Smooth muscle cell of the brain vasculature (primary cell): ENCODE measurements around the gene CHAC1.

Experiments
- DNase-seq: peaks from one replicate; pipeline ENCODE4 v3.0.0-alpha.2; 2012; ENCODE audit warnings: low read depth, low spot score

The CHAC1 gene

DNA sequence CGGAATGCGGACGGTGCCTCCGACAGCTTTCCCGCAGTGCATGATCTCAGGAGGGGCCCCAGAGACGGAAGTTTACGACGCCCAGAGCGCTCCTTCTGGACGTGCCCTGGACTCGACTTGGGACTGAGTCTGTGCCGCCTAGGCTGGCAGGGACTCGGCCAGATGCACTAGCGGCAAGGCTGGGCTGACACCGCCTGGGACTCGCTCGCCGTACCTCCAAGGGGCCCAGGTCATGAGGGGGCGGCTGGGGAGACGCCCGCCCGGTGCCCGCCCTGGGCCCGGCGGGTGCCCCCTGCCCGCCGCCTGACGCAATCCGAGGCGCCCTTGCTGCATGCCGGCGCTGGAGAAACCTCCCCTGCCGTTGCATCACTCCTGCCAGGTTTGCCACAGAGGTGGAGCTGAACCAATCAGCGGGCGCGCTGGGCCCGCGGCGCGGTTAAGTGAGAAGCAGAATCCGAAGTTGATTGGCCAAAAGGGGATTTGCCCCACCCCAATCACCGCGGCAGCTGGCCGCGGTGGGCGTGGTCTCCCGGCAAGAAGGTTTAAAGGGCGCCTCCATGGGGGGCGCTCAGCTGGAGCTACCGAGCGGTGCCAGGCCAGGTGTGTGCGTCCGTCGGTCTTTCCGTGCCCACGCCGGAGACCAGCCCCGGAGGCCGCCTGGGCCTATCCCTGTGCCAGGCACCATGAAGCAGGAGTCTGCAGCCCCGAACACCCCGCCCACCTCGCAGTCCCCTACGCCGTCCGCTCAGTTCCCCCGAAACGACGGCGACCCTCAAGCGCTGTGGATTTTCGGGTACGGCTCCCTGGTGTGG, at the start of gene CHAC1:
Gene CHAC1, plus strand, starts transcription at position 571 of the 812 bp plus-strand sequence. Its CDS starts 113 bp downstream, at position 684.
- peak; percentile 82 for DNase-seq

- no peak for DNase-seq
Measured at GRCh38 chr15:40904552-40905201, 48.6 kb upstream of the CHAC1 start.

DNA sequence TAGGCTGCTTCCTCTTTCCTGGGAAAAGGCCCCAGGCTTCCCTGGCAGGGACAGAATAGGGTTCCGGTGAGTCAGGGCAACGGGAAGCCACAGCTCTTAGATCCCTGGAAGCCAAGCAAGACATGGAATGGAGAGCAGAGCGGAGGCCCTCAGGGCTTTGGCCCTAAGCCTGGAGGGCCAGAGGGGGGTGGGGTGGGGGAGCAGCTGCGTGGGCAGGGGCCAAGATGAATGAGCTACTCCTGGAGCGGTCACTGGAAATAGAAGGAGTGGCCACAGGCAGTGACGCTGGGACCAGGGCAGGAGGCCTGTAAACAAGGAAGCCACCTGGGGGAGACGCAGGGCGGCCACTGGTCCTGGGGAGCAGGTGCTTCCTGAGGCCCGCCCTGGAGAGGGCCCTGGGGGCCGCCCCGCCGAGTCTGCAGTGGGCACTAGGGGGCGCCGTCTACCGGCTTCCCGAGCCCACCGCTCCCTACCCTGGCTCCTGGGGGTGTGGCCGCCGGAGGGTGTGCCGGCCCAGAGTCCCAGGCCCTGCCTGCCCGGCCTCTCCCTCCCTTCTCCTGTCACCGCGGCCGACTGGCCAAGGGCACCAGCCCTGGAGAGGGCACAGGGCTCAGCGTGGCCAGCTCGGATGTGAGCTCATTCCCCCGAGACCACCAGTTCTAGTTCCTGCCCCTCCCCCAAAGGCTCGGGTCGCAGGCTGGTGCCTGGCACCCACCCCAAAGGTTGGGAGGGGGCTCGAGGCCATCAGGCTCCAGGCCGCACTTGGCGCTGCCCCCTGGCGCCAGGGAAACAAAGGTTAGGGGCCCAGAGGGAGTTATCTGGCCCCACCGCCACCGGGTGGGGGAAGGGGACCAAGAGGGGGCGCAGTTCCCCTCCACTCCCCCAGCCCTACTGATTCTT, 46.9 kb upstream of the CHAC1 start:
- DNase-seq: peak; percentile 67

DNA sequence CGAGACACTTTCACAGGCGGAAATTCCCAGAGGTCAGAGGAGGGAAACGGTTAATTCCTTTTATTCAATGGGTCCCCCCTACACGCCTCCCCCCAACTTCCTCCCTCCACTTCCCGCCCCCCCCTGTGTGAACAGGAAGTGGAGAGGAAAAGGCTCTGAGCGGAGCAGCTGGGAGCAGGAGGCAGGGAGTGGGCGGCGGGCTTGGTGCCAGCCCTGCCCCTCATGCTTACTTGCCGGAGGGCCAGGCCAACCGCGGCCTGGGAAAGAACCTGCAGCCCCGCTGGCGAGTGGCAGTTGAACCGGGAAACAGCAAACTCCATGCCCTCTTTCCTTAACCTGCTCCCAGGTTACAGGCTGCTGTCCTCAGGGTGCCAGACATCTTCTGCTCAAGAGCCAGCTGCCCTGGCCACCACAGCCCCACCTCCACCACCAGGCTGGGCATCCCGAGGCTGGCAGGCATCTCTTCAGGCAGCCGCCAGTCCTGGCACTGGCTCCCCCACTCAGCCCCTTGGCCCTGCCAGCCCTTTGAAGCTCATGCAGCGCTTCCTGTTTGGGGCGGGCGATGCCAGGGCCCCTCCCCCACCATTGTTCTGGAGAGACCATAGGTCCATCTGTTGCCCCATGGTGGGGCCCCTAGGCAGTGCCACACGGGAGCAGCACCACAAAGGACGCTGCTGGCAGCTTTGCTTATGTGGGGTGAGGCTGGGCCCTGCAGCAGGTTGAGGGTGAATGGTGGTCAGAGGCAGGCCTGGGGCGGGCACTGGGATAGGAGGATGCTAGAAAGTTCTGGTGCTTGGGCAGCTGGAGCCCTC, 46.1 kb upstream of the CHAC1 start:
- no peak for DNase-seq

GRCh38 chr15:40908095-40908494, 45.2 kb upstream of the CHAC1 start:
- DNase-seq: no peak

DNA sequence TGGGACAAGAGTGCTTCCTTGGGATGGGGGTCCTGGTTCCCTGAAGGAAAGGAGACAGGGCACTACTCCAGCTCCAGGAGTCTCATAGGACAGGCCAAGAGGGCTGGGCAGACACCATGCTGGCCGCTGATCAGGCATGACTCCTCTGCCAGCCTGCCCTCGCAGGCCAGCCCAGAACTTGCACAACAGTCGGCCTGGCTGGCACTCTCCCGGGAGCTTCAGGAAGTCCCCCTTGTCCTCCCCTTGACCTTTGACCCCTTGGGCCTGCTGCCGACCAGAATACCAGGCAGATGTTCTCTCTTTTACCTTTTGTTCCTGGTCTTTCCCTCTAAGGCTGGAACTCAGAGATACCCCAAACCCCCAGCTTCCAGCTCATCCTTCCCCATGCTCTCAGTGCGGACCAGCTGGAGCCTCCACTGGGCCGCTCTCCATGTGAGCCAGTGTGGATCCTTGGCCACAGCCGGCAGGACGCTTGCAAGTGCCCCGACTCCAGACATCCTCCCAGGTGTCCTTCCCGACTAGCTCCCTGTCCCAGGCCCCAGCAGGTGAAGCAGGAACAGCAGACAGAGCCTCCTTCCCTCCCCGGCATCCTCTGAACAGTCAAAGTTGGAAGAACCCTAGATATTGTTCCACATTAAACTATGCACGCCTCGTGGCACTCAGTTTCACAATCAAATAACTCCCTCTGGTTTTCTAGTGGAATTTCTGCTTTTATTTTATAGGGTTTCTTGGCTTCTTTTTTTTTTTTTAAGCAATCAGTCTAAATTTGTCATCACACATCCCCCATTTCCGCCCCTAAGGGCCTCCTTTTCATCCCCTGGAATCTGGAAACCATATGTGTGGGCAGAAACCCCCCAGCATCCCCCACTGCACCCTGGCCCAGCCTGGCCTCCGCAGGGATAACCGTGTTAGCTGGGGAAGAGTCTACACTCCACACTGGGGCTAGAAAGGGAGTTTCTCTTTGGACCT, 43.3 kb upstream of the CHAC1 start:
- no peak for DNase-seq

DNA sequence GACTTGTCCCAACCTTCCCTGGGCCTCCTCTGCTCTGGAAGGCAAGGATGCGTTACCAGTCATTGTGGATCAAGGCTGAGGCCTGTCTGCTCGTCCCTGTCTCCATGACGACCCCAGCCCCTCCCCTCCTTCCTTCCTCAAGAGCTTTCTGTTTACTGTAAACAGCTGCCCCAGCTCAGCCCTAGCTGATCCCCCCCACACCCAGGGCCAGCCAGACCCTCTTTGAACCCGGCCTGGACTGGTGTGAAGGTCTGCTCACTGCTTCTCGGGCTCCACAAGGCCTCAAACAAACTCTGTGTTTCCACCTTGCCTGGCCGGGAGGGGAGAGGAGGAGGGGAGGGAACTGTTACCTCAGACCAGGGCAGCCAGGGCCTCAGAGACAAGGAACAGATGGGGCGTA, 42.1 kb upstream of the CHAC1 start:
- DNase-seq: no peak

DNA sequence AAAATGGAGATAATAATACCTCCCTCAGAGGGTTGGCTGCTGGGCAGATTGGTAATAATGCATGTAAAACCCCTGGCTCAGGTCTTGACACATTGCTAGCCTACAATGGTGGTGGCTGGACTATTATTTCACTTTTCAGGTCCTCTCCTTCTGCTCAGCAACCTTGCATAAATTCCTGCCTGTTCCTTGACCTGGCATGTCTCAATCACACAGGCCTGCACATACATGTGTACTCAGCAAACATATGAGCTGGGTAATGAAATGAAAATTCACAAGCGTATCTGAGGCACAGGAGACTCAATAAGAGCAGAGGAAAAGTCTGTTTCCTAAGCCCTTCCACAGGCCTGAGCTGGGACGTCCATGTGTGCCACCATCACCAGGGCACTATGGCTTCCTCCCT, 41.6 kb upstream of the CHAC1 start:
- DNase-seq: no peak

DNA sequence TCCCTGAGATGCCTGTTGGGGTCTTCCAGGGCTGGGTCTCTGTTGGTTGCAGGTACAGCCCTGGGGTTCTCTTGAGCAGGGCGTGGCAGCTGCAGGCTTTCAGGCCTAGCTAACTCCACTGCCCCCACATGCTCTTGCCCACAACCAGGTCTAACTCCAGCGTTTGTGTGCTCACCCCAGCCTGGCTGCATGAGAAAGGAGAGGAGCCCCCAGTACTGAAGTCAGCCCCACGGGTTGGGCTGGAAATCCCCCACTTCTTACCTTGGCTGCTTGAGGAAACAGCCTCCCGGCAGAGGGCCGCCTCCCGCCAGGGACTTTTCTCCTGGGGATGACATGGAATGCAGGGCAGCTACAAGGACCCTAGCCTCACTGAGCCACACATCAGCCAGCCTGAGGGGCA, 40.8 kb upstream of the CHAC1 start:
- DNase-seq: no peak

DNA sequence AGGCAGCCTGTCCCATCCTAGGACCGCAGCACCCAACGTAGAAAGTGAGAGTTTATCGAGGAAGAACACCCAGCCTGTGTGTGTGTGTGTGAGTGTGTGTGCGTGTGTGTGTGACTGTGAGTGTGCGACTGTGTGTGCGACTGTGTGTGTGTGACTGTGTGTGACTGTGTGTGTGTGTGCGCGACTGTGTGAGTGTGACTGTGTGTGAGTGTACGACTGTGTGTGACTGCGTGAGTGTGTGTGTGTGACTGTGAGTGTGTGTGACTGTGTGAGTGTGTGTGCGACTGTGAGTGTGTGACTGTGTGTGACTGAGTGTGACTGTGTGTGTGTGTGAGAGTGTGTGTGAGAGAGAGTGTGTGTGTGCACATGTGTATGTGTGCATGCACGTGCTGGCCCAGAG, 39.3 kb upstream of the CHAC1 start:
- DNase-seq: no peak

DNA sequence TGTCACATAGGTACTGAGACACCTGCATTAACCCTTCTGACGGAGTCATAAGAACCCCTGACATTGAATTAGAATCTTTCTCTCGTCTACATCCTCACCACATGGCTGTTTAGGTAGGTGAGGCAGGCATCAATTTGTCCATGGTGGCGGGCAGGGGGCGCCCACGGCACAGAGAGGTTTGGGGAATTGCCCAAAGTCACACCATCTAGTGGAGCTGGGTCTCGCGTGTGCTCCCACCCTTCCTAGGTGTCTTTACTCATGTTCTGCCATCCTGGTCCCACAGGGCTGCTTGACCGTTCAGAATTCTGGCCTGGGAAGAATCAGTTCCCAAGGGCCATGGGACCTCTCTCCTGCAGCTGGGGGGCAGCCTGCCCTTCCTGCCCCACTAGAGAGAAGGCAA, 38.8 kb upstream of the CHAC1 start:
- no peak for DNase-seq

DNA sequence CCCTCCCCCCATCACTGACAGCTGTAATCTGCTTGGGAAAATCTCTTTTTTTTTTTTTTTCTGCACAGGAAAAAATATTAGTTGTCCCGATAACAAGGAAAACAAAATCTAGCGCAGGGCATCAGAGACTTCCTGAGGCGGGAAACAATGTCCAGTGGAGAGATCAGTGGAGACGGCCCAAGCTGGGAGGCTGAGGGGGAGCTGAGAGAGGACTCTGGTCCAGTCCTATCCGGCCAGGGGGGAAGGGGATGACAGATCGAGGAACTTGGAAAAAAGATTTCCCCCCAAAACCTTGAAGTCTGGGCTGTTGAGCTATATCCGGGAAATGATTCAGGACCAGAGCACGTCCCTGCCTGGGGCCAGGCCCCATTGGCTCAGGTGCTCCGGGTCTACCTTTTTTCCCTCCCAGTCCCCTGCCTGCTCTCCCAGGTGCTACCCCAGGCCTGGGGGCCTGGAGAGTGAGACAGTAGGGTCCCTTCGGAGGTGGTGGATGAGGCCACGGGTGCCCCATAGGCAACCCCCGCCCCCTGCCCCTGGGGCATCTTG, 38.1 kb upstream of the CHAC1 start:
- no peak for DNase-seq

- no peak for DNase-seq
Measured at GRCh38 chr15:40915679-40916078, 37.6 kb upstream of the CHAC1 start.

DNA sequence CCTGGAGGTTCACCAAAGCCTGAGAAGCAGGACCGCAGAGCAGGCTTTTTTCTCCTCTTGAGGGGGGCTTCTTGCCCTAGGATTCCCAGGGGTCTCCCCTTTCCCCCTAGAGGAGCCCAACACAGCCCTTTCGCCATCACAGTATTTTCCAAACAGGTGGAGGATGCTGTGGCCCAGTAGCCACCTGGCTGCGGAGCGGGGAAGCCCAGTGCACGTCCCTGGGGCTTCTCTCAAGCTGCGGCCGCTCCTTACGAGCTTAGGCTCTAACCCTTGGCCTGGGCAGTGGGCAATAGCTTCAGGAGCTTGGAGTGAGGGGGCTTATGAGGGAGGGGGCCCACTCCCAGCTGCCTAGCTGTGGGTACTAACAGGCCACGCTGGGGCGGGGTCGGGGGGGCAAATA, 35.7 kb upstream of the CHAC1 start:
- no peak for DNase-seq

DNA sequence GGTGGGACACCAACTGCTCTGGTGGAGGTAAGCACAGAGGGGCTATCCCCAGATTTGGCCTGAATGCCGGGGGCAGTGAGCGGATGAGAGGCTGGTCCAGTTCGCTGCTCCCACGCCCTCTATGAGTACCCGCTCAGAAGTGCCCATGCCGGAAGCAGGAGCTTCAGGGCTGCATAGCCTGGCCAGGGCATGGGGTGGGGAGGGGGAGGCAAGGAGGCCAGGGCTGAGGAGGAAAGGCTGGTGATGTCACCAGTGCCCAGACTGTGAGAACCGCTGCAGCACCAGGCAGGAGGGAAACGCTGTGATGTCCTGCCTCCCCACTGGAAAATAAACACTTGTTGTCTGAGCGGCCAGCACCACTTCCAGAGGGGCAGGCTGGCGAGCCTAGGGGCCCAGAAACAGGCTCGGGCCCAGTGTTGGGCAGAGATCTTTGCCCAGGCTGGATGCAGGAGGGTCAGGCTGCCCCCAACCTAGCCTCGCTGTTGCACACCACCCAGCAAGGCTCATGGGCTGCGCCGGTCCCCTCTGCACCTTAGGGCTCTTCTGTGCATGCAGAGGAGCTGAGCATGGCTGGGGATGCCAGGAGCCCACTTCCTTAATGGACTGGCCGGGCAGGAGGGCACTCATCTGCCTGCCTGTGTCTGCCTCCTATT, 35.0 kb upstream of the CHAC1 start:
- DNase-seq: no peak

DNA sequence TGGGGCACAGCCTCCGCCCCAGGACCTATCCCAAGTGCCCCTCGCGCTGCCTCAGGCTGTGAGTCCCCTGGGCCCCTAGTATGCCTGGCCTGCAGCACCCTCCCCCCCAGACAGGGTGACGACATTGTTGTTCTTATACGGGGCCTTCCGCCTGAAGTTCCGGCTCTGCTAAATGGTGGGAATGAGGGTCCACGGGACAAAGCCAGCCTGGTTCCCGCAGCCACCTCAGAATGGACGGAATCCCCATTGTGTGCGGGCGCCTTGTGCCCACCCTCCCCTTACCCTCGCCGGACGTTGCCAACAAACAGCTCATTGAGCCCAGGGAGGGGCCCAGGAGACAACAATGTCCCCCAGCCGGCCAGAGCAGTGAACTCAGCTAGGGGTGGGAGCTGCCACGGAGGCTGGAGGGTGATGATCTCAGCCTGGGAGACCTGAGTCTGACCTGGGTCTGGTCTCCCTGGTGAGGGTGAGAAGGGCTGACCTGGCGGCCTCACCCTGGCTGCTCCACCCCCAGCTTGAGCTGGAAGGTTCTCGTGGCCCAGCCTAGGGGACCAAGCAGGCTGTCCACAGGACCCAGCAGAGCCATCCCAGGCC, 34.4 kb upstream of the CHAC1 start:
- DNase-seq: no peak

- DNase-seq: no peak
Measured at GRCh38 chr15:40921949-40922607, 31.2 kb upstream of the CHAC1 start.

GRCh38 chr15:40922608-40923005, 30.7 kb upstream of the CHAC1 start:
- DNase-seq: no peak
